Measurements from ENCODE around the gene TSPAN8. TPM values are rescaled to one million over a fixed set of nuclear protein-coding genes. Genes with fewer than 3 reads are reported as not detected.

TSPAN8 gene
- total and polyA plus RNA-seq, 2 experiments from 2014 or later: not detected

- TF ChIP-seq EZH2 (IDR thresholded peaks at IDR 0.05; ENCODE audit: low read depth, unreplicated experiment): no peak
- TF ChIP-seq, protein P1, sequence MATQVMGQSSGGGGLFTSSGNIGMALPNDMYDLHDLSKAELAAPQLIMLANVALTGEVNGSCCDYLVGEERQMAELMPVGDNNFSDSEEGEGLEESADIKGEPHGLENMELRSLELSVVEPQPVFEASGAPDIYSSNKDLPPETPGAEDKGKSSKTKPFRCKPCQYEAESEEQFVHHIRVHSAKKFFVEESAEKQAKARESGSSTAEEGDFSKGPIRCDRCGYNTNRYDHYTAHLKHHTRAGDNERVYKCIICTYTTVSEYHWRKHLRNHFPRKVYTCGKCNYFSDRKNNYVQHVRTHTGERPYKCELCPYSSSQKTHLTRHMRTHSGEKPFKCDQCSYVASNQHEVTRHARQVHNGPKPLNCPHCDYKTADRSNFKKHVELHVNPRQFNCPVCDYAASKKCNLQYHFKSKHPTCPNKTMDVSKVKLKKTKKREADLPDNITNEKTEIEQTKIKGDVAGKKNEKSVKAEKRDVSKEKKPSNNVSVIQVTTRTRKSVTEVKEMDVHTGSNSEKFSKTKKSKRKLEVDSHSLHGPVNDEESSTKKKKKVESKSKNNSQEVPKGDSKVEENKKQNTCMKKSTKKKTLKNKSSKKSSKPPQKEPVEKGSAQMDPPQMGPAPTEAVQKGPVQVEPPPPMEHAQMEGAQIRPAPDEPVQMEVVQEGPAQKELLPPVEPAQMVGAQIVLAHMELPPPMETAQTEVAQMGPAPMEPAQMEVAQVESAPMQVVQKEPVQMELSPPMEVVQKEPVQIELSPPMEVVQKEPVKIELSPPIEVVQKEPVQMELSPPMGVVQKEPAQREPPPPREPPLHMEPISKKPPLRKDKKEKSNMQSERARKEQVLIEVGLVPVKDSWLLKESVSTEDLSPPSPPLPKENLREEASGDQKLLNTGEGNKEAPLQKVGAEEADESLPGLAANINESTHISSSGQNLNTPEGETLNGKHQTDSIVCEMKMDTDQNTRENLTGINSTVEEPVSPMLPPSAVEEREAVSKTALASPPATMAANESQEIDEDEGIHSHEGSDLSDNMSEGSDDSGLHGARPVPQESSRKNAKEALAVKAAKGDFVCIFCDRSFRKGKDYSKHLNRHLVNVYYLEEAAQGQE (IDR thresholded peaks at IDR 0.05; ENCODE audit: unreplicated experiment): no peak
- Histone ChIP-seq H3K27ac (ENCODE audit: low read depth) (no peak overlapping the region), H3K4me3 (no peak overlapping the region), H3K27me3 (ENCODE audit: insufficient read depth) (no peaks in the 10 kb centered on the region), H3K79me2 (replicated peaks; ENCODE audit: insufficient read depth) (no peaks in the 10 kb centered on the region), H3K36me3 (ENCODE audit: insufficient read depth) (peaks cover 4% of the 10 kb centered on the region), H3F3A (replicated peaks; ENCODE audit: low read depth) (no peaks in the 10 kb centered on the region), H4K20me1 (replicated peaks; ENCODE audit: insufficient read depth) (no peaks in the 10 kb centered on the region), H3K9me2 (ENCODE audit: insufficient read depth) (peaks cover 3% of the 10 kb centered on the region; the same call in 1 of the 2 replicates), H3K4me2 (no peak overlapping the region), H2AFZ (no peak overlapping the region), H3K4me1 (ENCODE audit: insufficient read depth) (no peaks in the 10 kb centered on the region)
- Mint-ChIP-seq H3K27ac (no peak overlapping the region), H3K4me3 (no peak overlapping the region), H3K36me3 (ENCODE audit: low read depth) (peaks cover 46% of the 10 kb centered on the region), H3K9me3 (peaks cover 37% of the 10 kb centered on the region), H3K4me1 (no peaks in the 10 kb centered on the region), H3K27me3 (ENCODE audit: insufficient read depth, low read depth, poor library complexity) (no peaks in the 10 kb centered on the region)
- ATAC-seq (no peak), DNase-seq (ENCODE audit: low spot score) (no peak)
Observed at GRCh38 chr12:71109834-71110233, 48.0 kb downstream of the TSPAN8 start.

DNA sequence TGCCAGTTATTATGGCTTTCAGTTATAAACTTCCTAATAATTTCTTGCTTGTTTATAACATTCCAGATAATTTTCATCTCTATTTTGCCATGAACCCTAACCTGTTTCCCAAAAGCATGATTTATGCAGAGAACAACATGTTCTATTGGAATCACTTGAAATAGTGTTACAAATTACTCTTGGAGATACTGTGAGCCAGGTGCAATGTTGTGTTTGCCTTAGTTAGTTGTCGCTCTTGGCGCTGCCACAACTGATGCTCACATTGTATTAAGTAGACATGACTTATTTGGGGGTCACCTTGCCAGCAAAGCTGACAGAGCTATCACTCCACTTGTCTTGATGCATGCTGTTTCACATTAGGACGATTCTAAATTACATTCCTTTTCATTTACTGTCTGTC is 49.4 kb downstream of the TSPAN8 start:
- Histone ChIP-seq H3K4me2 (no peak overlapping the region), H2AFZ (no peak overlapping the region), H3K9me2 (ENCODE audit: insufficient read depth) (peaks cover 3% of the 10 kb centered on the region; the same call in 1 of the 2 replicates), H4K20me1 (replicated peaks; ENCODE audit: insufficient read depth) (no peaks in the 10 kb centered on the region), H3K79me2 (replicated peaks; ENCODE audit: insufficient read depth) (no peaks in the 10 kb centered on the region), H3K36me3 (ENCODE audit: insufficient read depth) (no peaks in the 10 kb centered on the region; the same call in 1 of the 2 replicates), H3F3A (replicated peaks; ENCODE audit: low read depth) (no peaks in the 10 kb centered on the region), H3K27me3 (ENCODE audit: insufficient read depth) (no peaks in the 10 kb centered on the region), H3K27ac (ENCODE audit: low read depth) (no peak overlapping the region), H3K4me1 (ENCODE audit: insufficient read depth) (no peaks in the 10 kb centered on the region), H3K4me3 (no peak overlapping the region)
- Mint-ChIP-seq H3K27ac (no peak overlapping the region), H3K36me3 (ENCODE audit: low read depth) (peaks cover 47% of the 10 kb centered on the region), H3K9me3 (peaks cover 43% of the 10 kb centered on the region), H3K27me3 (ENCODE audit: insufficient read depth, low read depth, poor library complexity) (no peaks in the 10 kb centered on the region), H3K4me3 (no peak overlapping the region), H3K4me1 (no peaks in the 10 kb centered on the region)
- no peak for DNase-seq (ENCODE audit: low spot score)
- TF ChIP-seq EZH2phosphoT487 (IDR thresholded peaks at IDR 0.05; ENCODE audit: unreplicated experiment) (no peak), EZH2 (IDR thresholded peaks at IDR 0.05; ENCODE audit: low read depth, unreplicated experiment) (no peak)
- no peak for ATAC-seq

- no peak overlapping the region for H3K27ac Mint-ChIP-seq
- TF ChIP-seq, protein P2, sequence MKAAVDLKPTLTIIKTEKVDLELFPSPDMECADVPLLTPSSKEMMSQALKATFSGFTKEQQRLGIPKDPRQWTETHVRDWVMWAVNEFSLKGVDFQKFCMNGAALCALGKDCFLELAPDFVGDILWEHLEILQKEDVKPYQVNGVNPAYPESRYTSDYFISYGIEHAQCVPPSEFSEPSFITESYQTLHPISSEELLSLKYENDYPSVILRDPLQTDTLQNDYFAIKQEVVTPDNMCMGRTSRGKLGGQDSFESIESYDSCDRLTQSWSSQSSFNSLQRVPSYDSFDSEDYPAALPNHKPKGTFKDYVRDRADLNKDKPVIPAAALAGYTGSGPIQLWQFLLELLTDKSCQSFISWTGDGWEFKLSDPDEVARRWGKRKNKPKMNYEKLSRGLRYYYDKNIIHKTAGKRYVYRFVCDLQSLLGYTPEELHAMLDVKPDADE (IDR thresholded peaks at IDR 0.05): no peak
- no peak for TF ChIP-seq STAT1 (IDR thresholded peaks at IDR 0.05; ENCODE audit: unreplicated experiment)
- no peak for TF ChIP-seq EZH2 (IDR thresholded peaks at IDR 0.05; ENCODE audit: low read depth, unreplicated experiment)
- TF ChIP-seq, protein P1 (IDR thresholded peaks at IDR 0.05; ENCODE audit: unreplicated experiment): no peak
- TF ChIP-seq ZNF331 (CRISPR knock-in tag; IDR thresholded peaks at IDR 0.05; ENCODE audit: low read depth): no peak
- no peak for TF ChIP-seq NANOG (IDR thresholded peaks at IDR 0.05; ENCODE audit: borderline replicate concordance)
- TF ChIP-seq, protein P3, sequence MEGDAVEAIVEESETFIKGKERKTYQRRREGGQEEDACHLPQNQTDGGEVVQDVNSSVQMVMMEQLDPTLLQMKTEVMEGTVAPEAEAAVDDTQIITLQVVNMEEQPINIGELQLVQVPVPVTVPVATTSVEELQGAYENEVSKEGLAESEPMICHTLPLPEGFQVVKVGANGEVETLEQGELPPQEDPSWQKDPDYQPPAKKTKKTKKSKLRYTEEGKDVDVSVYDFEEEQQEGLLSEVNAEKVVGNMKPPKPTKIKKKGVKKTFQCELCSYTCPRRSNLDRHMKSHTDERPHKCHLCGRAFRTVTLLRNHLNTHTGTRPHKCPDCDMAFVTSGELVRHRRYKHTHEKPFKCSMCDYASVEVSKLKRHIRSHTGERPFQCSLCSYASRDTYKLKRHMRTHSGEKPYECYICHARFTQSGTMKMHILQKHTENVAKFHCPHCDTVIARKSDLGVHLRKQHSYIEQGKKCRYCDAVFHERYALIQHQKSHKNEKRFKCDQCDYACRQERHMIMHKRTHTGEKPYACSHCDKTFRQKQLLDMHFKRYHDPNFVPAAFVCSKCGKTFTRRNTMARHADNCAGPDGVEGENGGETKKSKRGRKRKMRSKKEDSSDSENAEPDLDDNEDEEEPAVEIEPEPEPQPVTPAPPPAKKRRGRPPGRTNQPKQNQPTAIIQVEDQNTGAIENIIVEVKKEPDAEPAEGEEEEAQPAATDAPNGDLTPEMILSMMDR (conservative IDR thresholded peaks at IDR 0.05; ENCODE audit: low read depth in 2 of 2): no peak
Observed at GRCh38 chr12:71107936-71108335, 49.9 kb downstream of the TSPAN8 start.

More at GRCh38 chr12:71107936-71108335, 49.9 kb downstream of the TSPAN8 start:
- Histone ChIP-seq H3K9me2 (ENCODE audit: insufficient read depth) (peaks cover 3% of the 10 kb centered on the region; the same call in 1 of the 2 replicates), H2AFZ (no peak overlapping the region), H3K27me3 (ENCODE audit: insufficient read depth) (no peaks in the 10 kb centered on the region), H3F3A (replicated peaks; ENCODE audit: low read depth) (no peaks in the 10 kb centered on the region), H3K4me1 (ENCODE audit: insufficient read depth) (no peaks in the 10 kb centered on the region), H3K79me2 (replicated peaks; ENCODE audit: insufficient read depth) (no peaks in the 10 kb centered on the region), H3K4me3 (no peak overlapping the region), H3K4me2 (no peak overlapping the region), H3K36me3 (ENCODE audit: insufficient read depth) (no peaks in the 10 kb centered on the region; the same call in 1 of the 2 replicates), H3K27ac (ENCODE audit: low read depth) (no peak overlapping the region), H4K20me1 (replicated peaks; ENCODE audit: insufficient read depth) (no peaks in the 10 kb centered on the region)
- peaks cover 39% of the 10 kb centered on the region for H3K9me3 Mint-ChIP-seq
- H3K4me3 Mint-ChIP-seq: no peak overlapping the region
- H3K4me1 Mint-ChIP-seq: no peaks in the 10 kb centered on the region
- no peak for ATAC-seq
- H3K36me3 Mint-ChIP-seq (ENCODE audit: low read depth): peaks cover 43% of the 10 kb centered on the region
- no peak for DNase-seq (ENCODE audit: low spot score)
- no peaks in the 10 kb centered on the region for H3K27me3 Mint-ChIP-seq (ENCODE audit: insufficient read depth, low read depth, poor library complexity)

Data from GM23338 (cell line).